RWPE2 (cell line): ENCODE results near the gene PPFIA2.

Experiments used
- ATAC-seq: fragments of 200-7000 bp; cut with Tn5 transposase; 3 replicates; pipeline ENCODE4 v1.9.1; 2021; ENCODE audit warnings: low read depth
- DNase-seq: peaks from one replicate; pipeline ENCODE4 v3.0.0-alpha.2; 2020; ENCODE audit warnings: low spot score
- H3K27ac ChIP-seq: fragments of 450-650 bp; 2 replicates; pipeline ENCODE4 v1.5.1; 2017; ENCODE audit warnings: mild to moderate bottlenecking; ENCODE audit not compliant: poor library complexity, severe bottlenecking
- H3K27me3 ChIP-seq: fragments of 250-450 bp; sonication (Bioruptor Pico); 2 replicates; pipeline ENCODE4 v1.5.1; 2021; ENCODE audit warnings: mild to moderate bottlenecking, moderate library complexity; ENCODE audit not compliant: insufficient read depth, poor library complexity, severe bottlenecking
- H3K36me3 ChIP-seq: fragments of 250-450 bp; sonication (Bioruptor Pico); 2 replicates; pipeline ENCODE4 v1.5.1; 2020; ENCODE audit warnings: low read depth, mild to moderate bottlenecking, moderate library complexity
- H3K4me1 ChIP-seq: fragments of 250-450 bp; sonication (Bioruptor Pico); 2 replicates; pipeline ENCODE4 v1.5.1; 2021; ENCODE audit warnings: mild to moderate bottlenecking, moderate library complexity; ENCODE audit not compliant: insufficient read depth, poor library complexity, severe bottlenecking
- H3K4me3 ChIP-seq: fragments of 250-450 bp; sonication (Bioruptor Pico); 2 replicates; pipeline ENCODE4 v1.5.1; 2021; ENCODE audit warnings: mild to moderate bottlenecking, moderate library complexity; ENCODE audit not compliant: severe bottlenecking
- H3K9me3 ChIP-seq: fragments of 250-450 bp; sonication (Bioruptor Pico); 2 replicates; pipeline ENCODE4 v1.5.1; 2021; ENCODE audit warnings: mild to moderate bottlenecking, moderate library complexity; ENCODE audit not compliant: severe bottlenecking
- CTCF ChIP-seq: fragments of 450-650 bp; IDR thresholded peaks from one replicate; pipeline ENCODE4 v1.5.1; 2017; ENCODE audit warnings: mild to moderate bottlenecking, moderate library complexity; ENCODE audit not compliant: poor library complexity, severe bottlenecking

PPFIA2 gene

GRCh38 chr12:81792666-81793065 is 33.5 kb upstream of the PPFIA2 start:
- H3K9me3 ChIP-seq: no peaks in the 10 kb centered on the region
- H3K27me3 ChIP-seq: no peaks in the 10 kb centered on the region
- ATAC-seq (no peak), DNase-seq (no peak)
- H3K4me1 ChIP-seq: no peaks in the 10 kb centered on the region
- H3K36me3 ChIP-seq: no peaks in the 10 kb centered on the region
- TF ChIP-seq CTCF: no peak
- no peak overlapping the region for H3K27ac ChIP-seq
- no peak overlapping the region for H3K4me3 ChIP-seq

- DNase-seq (no peak), ATAC-seq (no peak; the same call in 2 of the 3 replicates)
- Histone ChIP-seq H3K27ac (no peak overlapping the region), H3K9me3 (no peaks in the 10 kb centered on the region), H3K4me1 (no peaks in the 10 kb centered on the region), H3K27me3 (no peaks in the 10 kb centered on the region), H3K4me3 (no peak overlapping the region), H3K36me3 (no peaks in the 10 kb centered on the region)
- no peak for TF ChIP-seq CTCF
Observed at GRCh38 chr12:81779216-81779615, 20.1 kb upstream of the PPFIA2 start.

GRCh38 chr12:81778719-81779118 is 19.6 kb upstream of the PPFIA2 start:
- ATAC-seq: no peak
- H3K36me3 ChIP-seq: no peaks in the 10 kb centered on the region
- H3K4me3 ChIP-seq: no peak overlapping the region
- TF ChIP-seq CTCF: no peak
- no peaks in the 10 kb centered on the region for H3K27me3 ChIP-seq
- no peaks in the 10 kb centered on the region for H3K9me3 ChIP-seq
- H3K27ac ChIP-seq: no peak overlapping the region
- DNase-seq: no peak
- H3K4me1 ChIP-seq: no peaks in the 10 kb centered on the region

- no peaks in the 10 kb centered on the region for H3K4me1 ChIP-seq
- TF ChIP-seq CTCF: no peak
- H3K9me3 ChIP-seq: no peaks in the 10 kb centered on the region
- no peak for DNase-seq
- peaks cover 46% of the 10 kb centered on the region for H3K27me3 ChIP-seq
- H3K36me3 ChIP-seq: no peaks in the 10 kb centered on the region
- H3K4me3 ChIP-seq: peak overlapping the region; percentile 11
- H3K27ac ChIP-seq: no peak overlapping the region
- ATAC-seq: peak; percentile 56
Observed at GRCh38 chr12:81758421-81759189, 545 bp downstream of the PPFIA2 start.

GRCh38 chr12:81757731-81758365 is 1.3 kb downstream of the PPFIA2 start:
- Histone ChIP-seq H3K9me3 (no peaks in the 10 kb centered on the region), H3K4me3 (no peak overlapping the region), H3K27me3 (peaks cover 46% of the 10 kb centered on the region), H3K36me3 (no peaks in the 10 kb centered on the region), H3K27ac (no peak overlapping the region), H3K4me1 (no peaks in the 10 kb centered on the region)
- no peak for ATAC-seq
- TF ChIP-seq CTCF: no peak
- DNase-seq: no peak
